Brain microvascular endothelial cell (primary cell): ENCODE data around the gene SPOCK2.
A peak's percentile ranks its signal among the peaks of the same experiment; 100 is the strongest.

Experiments used
- DNase-seq: peaks from one replicate; pipeline ENCODE4 v3.0.0-alpha.2; 2020
- H3K27ac ChIP-seq: fragments of 250-450 bp; sonication (Bioruptor Pico); 2 replicates; pipeline ENCODE4 v1.5.1; 2020; ENCODE audit warnings: mild to moderate bottlenecking, moderate library complexity
- H3K27me3 ChIP-seq: fragments of 250-450 bp; sonication (Bioruptor Pico); replicated peaks from 2 replicates; pipeline ENCODE4 v1.5.1; 2020; ENCODE audit warnings: mild to moderate bottlenecking
- H3K36me3 ChIP-seq: fragments of 250-450 bp; sonication (Bioruptor Pico); replicated peaks from 2 replicates; pipeline ENCODE4 v1.5.1; 2020; ENCODE audit warnings: mild to moderate bottlenecking
- H3K4me3 ChIP-seq: 2 replicates; pipeline ENCODE4 v1.5.1; 2011; ENCODE audit warnings: low read depth, mild to moderate bottlenecking, control low read depth, low read length, moderate library complexity
- in situ Hi-C: cut with HindIII; loops from 2 replicates; pipeline ENCODE4 v1.10.0; 2017; ENCODE audit warnings: low sequenced_read_pairs, low pct_ligation_motif_present
- TF ChIP-seq, protein P1 (sequence below): IDR thresholded peaks from 2 replicates; pipeline ENCODE4 v1.5.1; 2011; ENCODE audit warnings: low read depth, mild to moderate bottlenecking, moderate library complexity, low read length, control low read depth, inconsistent platforms; ENCODE audit errors: missing control alignments

The SPOCK2 gene

GRCh38 chr10:72074574-72075375 is 13.6 kb downstream of the SPOCK2 start:
- H3K27me3 ChIP-seq, result peaks cover 4% of the 10 kb centered on the region
- H3K4me3 ChIP-seq, result no peak overlapping the region
- TF ChIP-seq, protein P1, sequence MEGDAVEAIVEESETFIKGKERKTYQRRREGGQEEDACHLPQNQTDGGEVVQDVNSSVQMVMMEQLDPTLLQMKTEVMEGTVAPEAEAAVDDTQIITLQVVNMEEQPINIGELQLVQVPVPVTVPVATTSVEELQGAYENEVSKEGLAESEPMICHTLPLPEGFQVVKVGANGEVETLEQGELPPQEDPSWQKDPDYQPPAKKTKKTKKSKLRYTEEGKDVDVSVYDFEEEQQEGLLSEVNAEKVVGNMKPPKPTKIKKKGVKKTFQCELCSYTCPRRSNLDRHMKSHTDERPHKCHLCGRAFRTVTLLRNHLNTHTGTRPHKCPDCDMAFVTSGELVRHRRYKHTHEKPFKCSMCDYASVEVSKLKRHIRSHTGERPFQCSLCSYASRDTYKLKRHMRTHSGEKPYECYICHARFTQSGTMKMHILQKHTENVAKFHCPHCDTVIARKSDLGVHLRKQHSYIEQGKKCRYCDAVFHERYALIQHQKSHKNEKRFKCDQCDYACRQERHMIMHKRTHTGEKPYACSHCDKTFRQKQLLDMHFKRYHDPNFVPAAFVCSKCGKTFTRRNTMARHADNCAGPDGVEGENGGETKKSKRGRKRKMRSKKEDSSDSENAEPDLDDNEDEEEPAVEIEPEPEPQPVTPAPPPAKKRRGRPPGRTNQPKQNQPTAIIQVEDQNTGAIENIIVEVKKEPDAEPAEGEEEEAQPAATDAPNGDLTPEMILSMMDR, result no peak
- in situ Hi-C loops, result no loop called here
- H3K27ac ChIP-seq, result no peak overlapping the region
- no peaks in the 10 kb centered on the region for H3K36me3 ChIP-seq
- DNase-seq, result no peak

DNA sequence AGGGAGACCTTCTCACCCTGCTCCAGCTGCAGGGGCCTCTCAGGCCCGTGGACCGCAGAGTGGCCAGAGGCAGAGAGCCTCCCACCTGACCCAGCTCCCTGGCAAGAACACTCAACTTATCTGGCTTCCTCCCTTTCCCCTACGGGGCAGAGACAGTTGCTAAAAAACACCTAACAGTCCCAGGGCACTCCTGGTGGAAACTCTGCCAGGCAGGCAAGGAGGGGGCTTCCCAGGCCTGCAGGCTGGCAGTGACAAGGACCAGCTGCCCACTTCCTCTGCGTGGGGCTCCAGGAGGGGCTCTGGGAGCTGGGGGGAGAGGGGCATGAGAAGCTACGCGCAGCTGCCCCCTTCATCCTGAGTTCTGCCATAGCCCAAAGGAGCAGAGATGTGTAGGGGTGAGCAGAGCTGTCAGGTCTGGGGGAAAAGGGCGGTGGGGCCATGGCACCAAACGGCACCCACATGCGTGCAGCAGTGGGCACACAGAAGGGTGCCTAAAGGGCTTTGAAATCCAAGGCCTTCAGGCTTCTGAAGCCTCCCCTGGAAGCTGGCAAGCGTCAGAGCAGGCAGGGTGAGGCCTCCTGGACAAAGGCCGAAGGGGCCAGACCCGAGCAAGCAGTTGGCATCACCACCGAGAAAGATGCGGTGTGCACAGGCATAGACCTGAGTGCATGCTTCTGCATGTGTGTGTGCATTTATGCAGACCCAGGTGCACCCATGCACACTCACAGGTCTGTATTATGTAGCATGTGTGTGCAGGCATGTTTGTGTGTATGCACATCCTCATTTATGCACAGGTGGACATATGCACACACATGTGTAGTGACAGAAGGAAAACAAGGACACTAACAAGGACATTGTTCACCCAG is 14.4 kb downstream of the SPOCK2 start:
- in situ Hi-C loops, result no loop called here
- DNase-seq, result no peak
- H3K27ac ChIP-seq, result no peak overlapping the region
- no peaks in the 10 kb centered on the region for H3K36me3 ChIP-seq
- no peak overlapping the region for H3K4me3 ChIP-seq
- H3K27me3 ChIP-seq, result peaks cover 4% of the 10 kb centered on the region
- TF ChIP-seq, protein P1, result no peak

DNA sequence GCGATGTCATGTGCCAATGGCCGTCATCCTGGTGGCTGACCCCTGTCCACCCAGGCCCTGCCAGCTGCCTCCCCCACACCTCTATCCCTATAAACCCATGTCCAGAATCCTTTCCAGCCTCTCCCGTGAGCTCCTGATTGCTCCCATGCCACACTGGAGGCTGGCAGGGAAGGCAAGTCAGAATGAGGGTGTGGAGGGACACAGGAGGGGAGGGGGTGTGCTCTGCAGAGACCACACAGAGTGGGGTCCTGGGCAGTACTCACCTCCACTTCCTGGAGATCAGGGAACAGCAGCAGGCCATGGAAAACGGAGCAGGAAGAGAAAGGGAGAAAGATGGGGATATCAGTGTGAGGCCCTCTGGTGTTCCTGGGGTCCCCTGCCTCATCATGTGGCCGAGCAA is 15.7 kb downstream of the SPOCK2 start:
- no peak overlapping the region for H3K27ac ChIP-seq
- no peak for DNase-seq
- in situ Hi-C loops, result no loop called here
- no peaks in the 10 kb centered on the region for H3K36me3 ChIP-seq
- no peak overlapping the region for H3K4me3 ChIP-seq
- peaks cover 4% of the 10 kb centered on the region for H3K27me3 ChIP-seq
- TF ChIP-seq, protein P1, result no peak

- no peaks in the 10 kb centered on the region for H3K36me3 ChIP-seq
- H3K4me3 ChIP-seq, result no peak overlapping the region
- H3K27ac ChIP-seq, result no peak overlapping the region
- TF ChIP-seq, protein P1, result no peak
- in situ Hi-C loops, result no loop called here
- H3K27me3 ChIP-seq, result peaks cover 4% of the 10 kb centered on the region
- DNase-seq, result no peak
These were observed 16.3 kb downstream of the SPOCK2 start for GRCh38 chr10:72072046-72072445.

GRCh38 chr10:72069751-72070526 is 18.4 kb downstream of the SPOCK2 start:
- Histone ChIP-seq H3K27me3 (no peaks in the 10 kb centered on the region), H3K4me3 (no peak overlapping the region), H3K27ac (no peak overlapping the region), H3K36me3 (no peaks in the 10 kb centered on the region)
- in situ Hi-C loops, result no loop called here
- no peak for DNase-seq
- TF ChIP-seq, protein P1, result peak; percentile 36
